ENCODE results near the gene ERFE. TPM values are rescaled to one million over a fixed set of nuclear protein-coding genes. Genes with fewer than 3 reads are reported as not detected.

ERFE gene
- total RNA-seq, 1 donor from 2014 or later: 3.8 TPM

GRCh38 chr2:238116298-238117198 is 42.2 kb upstream of the ERFE start:
- H3K4me1 Mint-ChIP-seq (ENCODE audit: unreplicated experiment): no peaks in the 10 kb centered on the region
- peaks cover 8% of the 10 kb centered on the region for H3K27me3 Mint-ChIP-seq
- no peak overlapping the region for H3K27ac Mint-ChIP-seq
- no peak for TF ChIP-seq CTCF (conservative IDR thresholded peaks at IDR 0.05)
- DNase-seq (ENCODE audit: extremely low spot score, unreplicated experiment): no peak
- no peaks in the 10 kb centered on the region for H3K36me3 Mint-ChIP-seq
- no peak overlapping the region for H3K4me3 Mint-ChIP-seq
- H3K9me3 Mint-ChIP-seq: no peaks in the 10 kb centered on the region

GRCh38 chr2:238117199-238118154 is 41.3 kb upstream of the ERFE start:
- Mint-ChIP-seq H3K9me3 (no peaks in the 10 kb centered on the region), H3K27me3 (peaks cover 8% of the 10 kb centered on the region), H3K4me1 (ENCODE audit: unreplicated experiment) (no peaks in the 10 kb centered on the region), H3K4me3 (no peak overlapping the region), H3K27ac (no peak overlapping the region), H3K36me3 (no peaks in the 10 kb centered on the region)
- DNase-seq (ENCODE audit: extremely low spot score, unreplicated experiment): no peak
- no peak for TF ChIP-seq CTCF (conservative IDR thresholded peaks at IDR 0.05)

- DNase-seq (ENCODE audit: extremely low spot score, unreplicated experiment): no peak
- no peak for TF ChIP-seq CTCF (conservative IDR thresholded peaks at IDR 0.05)
These were observed 38.9 kb upstream of the ERFE start for GRCh38 chr2:238119756-238120462.

DNA sequence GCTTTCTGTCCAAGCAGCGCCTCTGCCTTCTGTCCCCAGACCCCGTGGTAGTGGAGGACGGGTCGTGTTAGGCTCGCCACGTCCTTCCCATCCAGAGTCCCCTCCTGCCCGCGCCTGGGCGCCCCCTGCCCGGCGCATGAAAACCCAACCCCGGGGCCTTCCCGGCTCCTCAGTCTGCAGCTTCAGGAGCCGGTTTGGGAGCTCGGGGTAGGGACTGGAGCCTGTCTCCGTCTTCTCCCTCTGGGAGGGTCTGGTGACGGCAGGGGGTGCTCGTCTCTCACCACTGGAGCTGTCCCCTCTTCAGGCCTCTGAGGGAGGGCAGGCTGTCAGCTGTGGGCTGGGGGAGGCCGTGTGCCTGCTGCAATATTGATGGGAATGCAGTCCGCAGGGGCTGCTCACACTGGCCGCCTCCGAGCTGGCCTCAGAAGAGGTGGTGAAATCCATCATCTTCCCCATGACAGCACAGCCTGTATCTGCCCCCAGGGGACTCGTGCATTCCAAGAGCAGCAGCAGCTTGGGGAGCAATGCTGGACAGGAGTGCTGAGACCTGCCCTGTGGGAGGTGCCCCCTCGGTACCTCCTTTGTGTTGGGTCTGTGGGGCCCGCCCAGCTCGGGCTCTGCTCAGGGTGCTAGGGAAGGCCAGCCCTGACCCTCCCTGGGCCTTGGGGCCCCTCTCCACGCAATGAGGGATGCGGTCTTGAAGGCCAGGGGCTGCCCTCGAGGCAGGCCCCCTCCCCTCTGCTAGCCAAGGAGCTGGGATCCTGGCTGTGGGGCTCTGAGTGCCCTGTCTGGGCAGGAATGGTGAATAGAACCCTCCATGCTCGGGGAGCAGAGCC is 38.1 kb upstream of the ERFE start:
- peaks cover 8% of the 10 kb centered on the region for H3K27me3 Mint-ChIP-seq
- no peak for DNase-seq (ENCODE audit: extremely low spot score, unreplicated experiment)
- H3K36me3 Mint-ChIP-seq: no peaks in the 10 kb centered on the region
- H3K4me1 Mint-ChIP-seq (ENCODE audit: unreplicated experiment): no peaks in the 10 kb centered on the region
- peak; percentile 43 for TF ChIP-seq CTCF (conservative IDR thresholded peaks at IDR 0.05)
- no peaks in the 10 kb centered on the region for H3K9me3 Mint-ChIP-seq
- no peak overlapping the region for H3K4me3 Mint-ChIP-seq
- H3K27ac Mint-ChIP-seq: no peak overlapping the region

More at GRCh38 chr2:238119756-238120462, 38.9 kb upstream of the ERFE start:
- Mint-ChIP-seq H3K9me3 (no peaks in the 10 kb centered on the region), H3K4me3 (no peak overlapping the region), H3K4me1 (ENCODE audit: unreplicated experiment) (no peaks in the 10 kb centered on the region), H3K27me3 (peaks cover 8% of the 10 kb centered on the region), H3K27ac (no peak overlapping the region), H3K36me3 (no peaks in the 10 kb centered on the region)

Measured in type B pancreatic cell (in vitro differentiated cells).